IMR-90 (cell line): Measurements from ENCODE around the gene CEP290.

Source experiments
- CEBPB ChIP-seq: IDR thresholded peaks from 2 replicates; pipeline ENCODE4 v1.6.1; 2012; ENCODE audit warnings: low read depth, low read length, improper control_type of control experiment
- CHD1 ChIP-seq: IDR thresholded peaks from 2 replicates; pipeline ENCODE4 v1.6.1; 2012; ENCODE audit warnings: low read depth, low read length, improper control_type of control experiment
- CTCF ChIP-seq: conservative IDR thresholded peaks from 2 replicates; pipeline ENCODE4 v1.5.1; 2012; ENCODE audit warnings: mild to moderate bottlenecking, low read depth, low read length, improper control_type of control experiment
- ELK1 ChIP-seq: fragments of 150-350 bp; IDR thresholded peaks from 2 replicates; pipeline ENCODE4 v1.6.1; 2016; ENCODE audit warnings: low read depth, mild to moderate bottlenecking, low read length, moderate library complexity, borderline replicate concordance
- FOS ChIP-seq: fragments of 150-350 bp; IDR thresholded peaks from 2 replicates; pipeline ENCODE4 v1.6.1; 2016; ENCODE audit warnings: low read depth, low read length
- MAFK ChIP-seq: IDR thresholded peaks from 2 replicates; pipeline ENCODE4 v1.6.1; 2012; ENCODE audit warnings: low read depth, low read length, improper control_type of control experiment
- MAZ ChIP-seq: IDR thresholded peaks from 2 replicates; pipeline ENCODE4 v1.6.1; 2012; ENCODE audit warnings: low read depth, mild to moderate bottlenecking, low read length, improper control_type of control experiment, moderate library complexity, borderline replicate concordance
- POLR2A ChIP-seq: IDR thresholded peaks from 2 replicates; pipeline ENCODE4 v1.6.1; 2012; ENCODE audit warnings: mild to moderate bottlenecking, low read depth, low read length
- RAD21 ChIP-seq: IDR thresholded peaks from 2 replicates; pipeline ENCODE4 v1.6.1; 2012; ENCODE audit warnings: low read length, improper control_type of control experiment
- SMC3 ChIP-seq: fragments of 150-350 bp; IDR thresholded peaks from 2 replicates; pipeline ENCODE4 v1.6.1; 2016; ENCODE audit warnings: low read depth, mild to moderate bottlenecking, antibody characterized with exemption, low read length, moderate library complexity
- USF2 ChIP-seq: fragments of 150-350 bp; IDR thresholded peaks from 2 replicates; pipeline ENCODE4 v1.6.1; 2017; ENCODE audit warnings: mild to moderate bottlenecking, antibody characterized with exemption, low read length, low read depth

- TF ChIP-seq CTCF (no peak), POLR2A (no peak), USF2 (no peak), ELK1 (no peak), CEBPB (no peak), SMC3 (no peak), RAD21 (no peak), MAZ (no peak), FOS (no peak), MAFK (no peak), CHD1 (no peak)
Measured at GRCh38 chr12:88037770-88038169, 104.1 kb downstream of the CEP290 start.
